ENCODE measurements around the gene IKZF3.
"Not testable (repeated sequence)": the region's sequence is repeated elsewhere in the genome, so short reads cannot be mapped to it uniquely, and the experiment has no call there.

Gene IKZF3

DNA sequence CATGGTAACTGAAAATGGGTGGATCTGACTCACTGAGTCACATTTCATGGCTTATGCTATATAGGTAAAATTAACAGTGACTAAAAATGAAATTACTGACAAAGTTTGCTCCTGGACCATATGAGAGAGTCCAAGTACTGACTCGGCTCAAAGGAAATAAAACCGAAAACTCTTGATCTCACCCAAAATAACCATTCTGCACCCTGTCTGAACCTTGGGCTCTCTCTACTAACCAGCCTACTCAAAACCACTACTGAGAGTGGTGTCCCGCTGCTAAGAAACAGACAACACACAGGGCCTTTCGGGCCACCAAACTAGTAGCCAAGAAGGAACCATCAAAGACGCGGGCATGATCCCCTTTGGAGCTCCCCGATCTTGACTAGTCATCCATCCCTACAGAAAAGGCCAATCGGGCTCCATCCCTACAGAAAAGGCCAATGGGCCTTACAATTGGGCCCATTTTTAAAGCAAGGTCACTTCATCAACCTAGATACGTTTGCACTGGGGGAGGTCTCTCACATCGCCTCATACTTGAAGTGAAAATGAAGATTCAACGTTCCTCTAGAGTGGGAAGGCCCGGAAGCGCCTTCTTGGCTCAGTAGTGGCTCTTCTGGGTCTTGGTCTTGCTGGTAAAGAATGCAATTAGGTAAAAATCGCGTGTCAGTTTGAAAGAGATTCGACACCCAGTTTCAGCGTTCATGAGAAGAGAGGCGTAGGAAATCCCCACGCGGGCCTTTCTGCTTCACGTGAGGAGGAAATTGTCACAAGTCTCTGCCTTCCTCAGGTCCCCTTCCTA, 3.2 kb upstream of the IKZF3 start:
- Histone ChIP-seq H3K27ac (ENCODE audit: low read depth, low read length) (no peak overlapping the region), H3K79me1 (ENCODE audit: low read length) (no peaks in the 10 kb centered on the region), H3K79me2 (ENCODE audit: control insufficient read depth, insufficient read depth, low read length) (no peaks in the 10 kb centered on the region), H2AK5ac (ENCODE audit: low read length) (no peak overlapping the region), H3K27me3 (ENCODE audit: insufficient read depth, low read length, poor library complexity) (peaks cover 16% of the 10 kb centered on the region), H4K5ac (ENCODE audit: low read length) (no peak overlapping the region), H3K56ac (ENCODE audit: low read length) (no peak overlapping the region), H3K4ac (ENCODE audit: low read depth, low read length) (no peak overlapping the region), H4K8ac (ENCODE audit: low read depth, low read length) (no peak overlapping the region), H3K36me3 (ENCODE audit: control insufficient read depth, insufficient read depth, low read length) (no peaks in the 10 kb centered on the region), H3K4me1 (ENCODE audit: control insufficient read depth, low read depth, low read length) (no peaks in the 10 kb centered on the region), H3K18ac (ENCODE audit: low read length) (no peak overlapping the region), H3K4me2 (ENCODE audit: low read length) (no peak overlapping the region), H2BK15ac (replicated peaks; ENCODE audit: low read depth) (no peak overlapping the region), H3K23ac (ENCODE audit: low read length) (no peak overlapping the region), H3K4me3 (ENCODE audit: low read length) (no peak overlapping the region), H3K9ac (ENCODE audit: low read length) (no peak overlapping the region), H2BK120ac (ENCODE audit: low read depth, low read length) (no peak overlapping the region), H2BK5ac (ENCODE audit: low read length) (no peak overlapping the region)
- no CpG with 5 or more reads among the region's 21 CpGs for WGBS (ENCODE audit: extremely low coverage, insufficient coverage, low lambda C conversion rate)
- no peak for DNase-seq

DNA sequence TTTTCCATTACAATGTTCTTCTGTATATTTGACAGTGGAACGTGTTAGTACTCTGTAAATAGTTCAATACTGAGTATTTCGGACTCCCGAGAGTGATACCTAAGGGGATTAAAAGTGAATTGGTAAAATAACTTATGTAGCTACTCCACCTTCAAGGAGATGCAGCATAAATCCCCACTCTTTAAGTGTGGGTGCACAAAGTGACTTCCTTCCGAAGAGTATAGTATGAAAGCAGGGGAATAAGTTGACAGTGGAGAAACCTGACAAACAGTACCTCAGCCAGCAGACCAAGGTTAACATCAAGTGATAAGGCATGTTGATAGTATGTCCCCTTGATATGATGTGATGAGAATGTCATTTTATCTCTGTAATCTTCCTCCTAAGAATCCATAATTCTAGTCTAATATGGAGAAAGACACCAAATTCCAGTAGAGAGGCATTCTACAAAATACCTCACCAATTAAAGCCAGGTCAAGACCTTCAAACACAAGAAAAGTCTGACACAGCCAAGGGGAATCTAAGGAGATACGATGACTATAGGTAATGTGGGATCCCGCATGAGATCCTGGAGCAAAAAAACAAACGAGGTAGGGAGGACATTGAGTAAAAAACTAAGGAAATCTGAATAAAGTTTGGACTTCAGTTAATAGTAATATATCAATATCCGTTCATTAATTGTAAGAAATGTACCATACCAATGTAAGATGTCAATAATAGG, 2.1 kb upstream of the IKZF3 start:
- no peak overlapping the region for H2BK120ac ChIP-seq (ENCODE audit: low read depth, low read length)
- no peaks in the 10 kb centered on the region for H3K36me3 ChIP-seq (ENCODE audit: control insufficient read depth, insufficient read depth, low read length)
- no peak for DNase-seq
- H3K9ac ChIP-seq (ENCODE audit: low read length) = no peak overlapping the region
- no peaks in the 10 kb centered on the region for H3K79me1 ChIP-seq (ENCODE audit: low read length)
- H4K5ac ChIP-seq (ENCODE audit: low read length) = no peak overlapping the region
- H2AK5ac ChIP-seq (ENCODE audit: low read length) = no peak overlapping the region
- no peak overlapping the region for H2BK5ac ChIP-seq (ENCODE audit: low read length)
- H4K8ac ChIP-seq (ENCODE audit: low read depth, low read length) = no peak overlapping the region
- no peak overlapping the region for H3K27ac ChIP-seq (ENCODE audit: low read depth, low read length)
- H3K27me3 ChIP-seq (ENCODE audit: insufficient read depth, low read length, poor library complexity) = peaks cover 16% of the 10 kb centered on the region
- H3K56ac ChIP-seq (ENCODE audit: low read length) = no peak overlapping the region
- H3K4ac ChIP-seq (ENCODE audit: low read depth, low read length) = no peak overlapping the region
- no peak overlapping the region for H3K23ac ChIP-seq (ENCODE audit: low read length)
- no peak overlapping the region for H3K18ac ChIP-seq (ENCODE audit: low read length)
- H3K4me3 ChIP-seq (ENCODE audit: low read length) = no peak overlapping the region
- no peak overlapping the region for H3K4me2 ChIP-seq (ENCODE audit: low read length)
- no CpG with 5 or more reads among the region's 8 CpGs for WGBS (ENCODE audit: extremely low coverage, insufficient coverage, low lambda C conversion rate)
- H2BK15ac ChIP-seq (replicated peaks; ENCODE audit: low read depth) = no peak overlapping the region
- no peaks in the 10 kb centered on the region for H3K4me1 ChIP-seq (ENCODE audit: control insufficient read depth, low read depth, low read length)
- no peaks in the 10 kb centered on the region for H3K79me2 ChIP-seq (ENCODE audit: control insufficient read depth, insufficient read depth, low read length)

DNA sequence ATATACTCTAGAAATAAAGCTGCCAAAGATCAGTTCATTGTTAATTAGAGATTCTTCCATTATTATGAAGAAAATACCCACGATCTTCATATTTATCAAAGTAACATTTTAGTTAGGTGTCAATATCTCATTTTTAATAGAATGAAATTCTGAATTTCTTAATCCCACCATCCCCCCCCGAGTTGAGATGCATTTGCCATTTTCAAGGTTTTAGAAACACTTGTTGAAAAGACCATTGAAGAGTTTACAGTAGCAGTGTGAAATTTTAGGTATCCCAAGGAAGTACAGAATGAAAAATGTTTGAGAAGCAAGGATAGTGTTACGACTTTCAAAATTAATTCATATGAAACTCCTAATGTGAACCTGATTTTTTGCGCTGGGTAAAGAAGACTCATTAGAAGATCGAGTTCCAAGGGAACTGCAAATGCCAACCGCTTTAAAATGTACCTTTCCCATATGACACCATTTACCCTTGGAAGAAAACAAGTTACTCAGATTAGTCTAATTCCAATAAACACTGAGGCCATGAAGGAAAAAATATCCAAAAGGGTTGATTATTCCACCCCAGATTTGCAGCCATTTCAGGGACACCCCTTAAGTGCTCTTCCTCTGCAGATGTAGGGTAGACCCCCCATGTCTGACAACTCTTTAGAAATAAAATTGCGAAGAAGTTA, 731 bp downstream of the IKZF3 start:
- no peak for DNase-seq
- H2BK15ac ChIP-seq (replicated peaks; ENCODE audit: low read depth) = no peak overlapping the region
- no peak overlapping the region for H2BK5ac ChIP-seq (ENCODE audit: low read length)
- H3K27ac ChIP-seq (ENCODE audit: low read depth, low read length) = no peak overlapping the region
- no peak overlapping the region for H2BK120ac ChIP-seq (ENCODE audit: low read depth, low read length)
- WGBS (ENCODE audit: extremely low coverage, insufficient coverage, low lambda C conversion rate) = no CpG with 5 or more reads among the region's 7 CpGs
- H3K56ac ChIP-seq (ENCODE audit: low read length) = no peak overlapping the region
- peaks cover 16% of the 10 kb centered on the region for H3K27me3 ChIP-seq (ENCODE audit: insufficient read depth, low read length, poor library complexity)
- no peak overlapping the region for H3K18ac ChIP-seq (ENCODE audit: low read length)
- no peak overlapping the region for H3K4me3 ChIP-seq (ENCODE audit: low read length)
- no peak overlapping the region for H3K4ac ChIP-seq (ENCODE audit: low read depth, low read length)
- no peak overlapping the region for H4K5ac ChIP-seq (ENCODE audit: low read length)
- no peak overlapping the region for H4K8ac ChIP-seq (ENCODE audit: low read depth, low read length)
- no peak overlapping the region for H3K4me2 ChIP-seq (ENCODE audit: low read length)
- no peak overlapping the region for H3K9ac ChIP-seq (ENCODE audit: low read length)
- no peaks in the 10 kb centered on the region for H3K79me1 ChIP-seq (ENCODE audit: low read length)
- H3K4me1 ChIP-seq (ENCODE audit: control insufficient read depth, low read depth, low read length) = no peaks in the 10 kb centered on the region
- H3K36me3 ChIP-seq (ENCODE audit: control insufficient read depth, insufficient read depth, low read length) = no peaks in the 10 kb centered on the region
- H3K79me2 ChIP-seq (ENCODE audit: control insufficient read depth, insufficient read depth, low read length) = no peaks in the 10 kb centered on the region
- H2AK5ac ChIP-seq (ENCODE audit: low read length) = no peak overlapping the region
- no peak overlapping the region for H3K23ac ChIP-seq (ENCODE audit: low read length)

DNA sequence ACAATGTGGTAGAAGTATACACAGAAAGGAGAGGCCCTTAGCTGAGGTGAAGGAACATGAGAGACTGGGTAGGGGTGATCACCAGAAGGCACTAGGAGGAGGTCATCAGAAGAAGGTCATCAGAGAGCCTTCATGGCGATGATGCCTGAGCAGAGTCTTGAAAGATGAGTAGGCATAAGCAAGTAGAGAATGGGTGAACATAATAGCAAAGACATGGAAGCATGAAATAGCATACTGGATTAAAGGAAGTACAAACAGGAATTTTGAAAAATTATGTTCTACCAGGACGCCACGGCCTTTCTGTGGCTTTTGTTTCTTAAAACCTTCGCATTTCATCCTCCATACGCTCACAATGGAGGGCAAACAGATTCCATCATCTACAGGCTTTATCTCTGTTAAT, 2.9 kb downstream of the IKZF3 start:
- Histone ChIP-seq H3K4me2 (ENCODE audit: low read length) (no peak overlapping the region), H3K27ac (ENCODE audit: low read depth, low read length) (no peak overlapping the region), H2BK120ac (ENCODE audit: low read depth, low read length) (no peak overlapping the region), H3K4me1 (ENCODE audit: control insufficient read depth, low read depth, low read length) (no peaks in the 10 kb centered on the region), H3K18ac (ENCODE audit: low read length) (no peak overlapping the region), H3K4ac (ENCODE audit: low read depth, low read length) (no peak overlapping the region), H3K56ac (ENCODE audit: low read length) (no peak overlapping the region), H3K79me1 (ENCODE audit: low read length) (no peaks in the 10 kb centered on the region), H3K79me2 (ENCODE audit: control insufficient read depth, insufficient read depth, low read length) (no peaks in the 10 kb centered on the region), H4K5ac (ENCODE audit: low read length) (no peak overlapping the region), H3K23ac (ENCODE audit: low read length) (no peak overlapping the region), H2AK5ac (ENCODE audit: low read length) (no peak overlapping the region), H3K9ac (ENCODE audit: low read length) (no peak overlapping the region), H4K8ac (ENCODE audit: low read depth, low read length) (no peak overlapping the region), H3K36me3 (ENCODE audit: control insufficient read depth, insufficient read depth, low read length) (no peaks in the 10 kb centered on the region), H2BK15ac (replicated peaks; ENCODE audit: low read depth) (no peak overlapping the region), H2BK5ac (ENCODE audit: low read length) (no peak overlapping the region), H3K27me3 (ENCODE audit: insufficient read depth, low read length, poor library complexity) (peaks cover 16% of the 10 kb centered on the region), H3K4me3 (ENCODE audit: low read length) (no peak overlapping the region)
- no CpG with 5 or more reads among the region's 5 CpGs for WGBS (ENCODE audit: extremely low coverage, insufficient coverage, low lambda C conversion rate)
- no peak for DNase-seq

DNA sequence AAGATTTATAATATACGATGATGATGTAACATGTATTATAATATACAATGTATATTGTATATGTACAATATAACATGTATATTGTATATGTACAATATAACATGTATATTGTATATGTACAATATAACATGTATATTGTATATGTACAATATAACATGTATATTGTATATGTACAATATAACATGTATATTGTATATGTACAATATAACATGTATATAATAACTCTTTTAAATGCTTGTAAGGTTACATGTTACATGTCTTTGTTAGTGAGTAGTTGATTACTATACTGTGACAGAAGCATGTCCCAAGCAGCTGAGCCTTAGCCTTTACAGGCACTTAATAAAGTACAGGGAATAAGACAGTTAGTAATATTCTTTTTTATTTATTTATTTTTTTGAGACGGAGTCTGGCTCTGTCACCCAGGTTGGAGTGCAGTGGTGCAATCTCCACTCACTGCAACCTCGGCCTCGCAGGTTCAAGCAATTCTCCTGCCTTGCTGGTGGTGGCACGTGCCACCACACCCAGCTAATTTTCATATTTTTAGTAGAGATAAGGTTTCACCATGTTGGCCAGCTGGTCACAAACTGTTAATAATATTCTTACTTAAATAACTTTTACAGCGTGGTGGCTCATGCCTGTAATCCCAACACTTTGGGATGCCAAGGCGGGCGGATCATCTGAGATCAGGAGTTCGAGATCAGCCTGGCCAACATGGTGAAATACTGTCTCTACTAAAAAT, 8.0 kb downstream of the IKZF3 start:
- H2BK5ac ChIP-seq (ENCODE audit: low read length); H3K9ac ChIP-seq (ENCODE audit: low read length); H3K18ac ChIP-seq (ENCODE audit: low read length); DNase-seq; H3K27ac ChIP-seq (ENCODE audit: low read depth, low read length); H2AK5ac ChIP-seq (ENCODE audit: low read length); H3K79me2 ChIP-seq (ENCODE audit: control insufficient read depth, insufficient read depth, low read length); H3K27me3 ChIP-seq (ENCODE audit: insufficient read depth, low read length, poor library complexity); H4K5ac ChIP-seq (ENCODE audit: low read length); H4K8ac ChIP-seq (ENCODE audit: low read depth, low read length); H3K4ac ChIP-seq (ENCODE audit: low read depth, low read length); H3K56ac ChIP-seq (ENCODE audit: low read length); H3K4me3 ChIP-seq (ENCODE audit: low read length); H3K36me3 ChIP-seq (ENCODE audit: control insufficient read depth, insufficient read depth, low read length); H3K23ac ChIP-seq (ENCODE audit: low read length); H2BK120ac ChIP-seq (ENCODE audit: low read depth, low read length); H2BK15ac ChIP-seq (replicated peaks; ENCODE audit: low read depth); H3K4me2 ChIP-seq (ENCODE audit: low read length); H3K79me1 ChIP-seq (ENCODE audit: low read length); H3K4me1 ChIP-seq (ENCODE audit: control insufficient read depth, low read depth, low read length): not testable (repeated sequence)
- WGBS (ENCODE audit: extremely low coverage, insufficient coverage, low lambda C conversion rate) = no CpG with 5 or more reads among the region's 9 CpGs

Data from mesendoderm (in vitro differentiated cells).